Activated T-helper 17 cell treated with anti-CD3 and anti-CD28 coated beads, Interleukin-2, amount 50 U/mL, for 72 hours (primary cell): ENCODE measurements around the gene MARK4. TPM values are rescaled to one million over a fixed set of nuclear protein-coding genes. Genes with fewer than 3 reads are reported as not detected.
A peak's percentile ranks its signal among the peaks of the same experiment; 100 is the strongest.

Experiments
- ATAC-seq: fragments of 150-1000 bp; cut with Tn5 transposase; replicated peaks from 2 replicates; pipeline ENCODE4 v1.10.0; 2021; ENCODE audit warnings: mild to moderate bottlenecking, moderate library complexity
- H3K27ac Mint-ChIP-seq: one replicate; pipeline ENCODE4 v1.8.0; 2022; ENCODE audit warnings: mixed read lengths
- H3K27me3 Mint-ChIP-seq: one replicate; pipeline ENCODE4 v1.8.0; 2022; ENCODE audit warnings: mixed read lengths
- H3K36me3 Mint-ChIP-seq: one replicate; pipeline ENCODE4 v1.8.0; 2022; ENCODE audit warnings: low read depth, mild to moderate bottlenecking, mixed read lengths
- H3K4me1 Mint-ChIP-seq: one replicate; pipeline ENCODE4 v1.8.0; 2022; ENCODE audit warnings: mixed read lengths
- H3K4me3 Mint-ChIP-seq: one replicate; pipeline ENCODE4 v1.8.0; 2022; ENCODE audit warnings: mild to moderate bottlenecking, mixed read lengths
- H3K9me3 Mint-ChIP-seq: one replicate; pipeline ENCODE4 v1.8.0; 2022; ENCODE audit warnings: mixed read lengths
- total RNA-seq, 2 donors: library from RNA; stranded (reverse); gene quantifications; one replicate each; pipeline ENCODE4 v1.2.3, GENCODE V29; 2022

The MARK4 gene
- total RNA-seq, 2 donors from 2014 or later, result 21.8 to 26.6 TPM

GRCh38 chr19:45340899-45341453 lies 89.9 kb downstream of the MARK4 start:
- peak; percentile 7 for ATAC-seq
- no peak overlapping the region for H3K4me3 Mint-ChIP-seq

GRCh38 chr19:45342911-45343310 lies 91.8 kb downstream of the MARK4 start:
- H3K36me3 Mint-ChIP-seq, result no peaks in the 10 kb centered on the region
- H3K4me3 Mint-ChIP-seq, result no peak overlapping the region
- H3K27me3 Mint-ChIP-seq, result peaks cover 27% of the 10 kb centered on the region
- H3K9me3 Mint-ChIP-seq, result no peaks in the 10 kb centered on the region
- no peak for ATAC-seq
- H3K4me1 Mint-ChIP-seq, result no peaks in the 10 kb centered on the region
- no peak overlapping the region for H3K27ac Mint-ChIP-seq

More at GRCh38 chr19:45340899-45341453, 89.9 kb downstream of the MARK4 start:
- H3K36me3 Mint-ChIP-seq, result no peaks in the 10 kb centered on the region
- no peak overlapping the region for H3K27ac Mint-ChIP-seq
- H3K4me1 Mint-ChIP-seq, result no peaks in the 10 kb centered on the region
- peaks cover 26% of the 10 kb centered on the region for H3K27me3 Mint-ChIP-seq
- H3K9me3 Mint-ChIP-seq, result no peaks in the 10 kb centered on the region

GRCh38 chr19:45344621-45345505 lies 93.8 kb downstream of the MARK4 start:
- no peak overlapping the region for H3K27ac Mint-ChIP-seq
- no peak overlapping the region for H3K4me3 Mint-ChIP-seq
- H3K36me3 Mint-ChIP-seq, result no peaks in the 10 kb centered on the region
- H3K27me3 Mint-ChIP-seq, result peaks cover 23% of the 10 kb centered on the region
- H3K9me3 Mint-ChIP-seq, result no peaks in the 10 kb centered on the region
- no peaks in the 10 kb centered on the region for H3K4me1 Mint-ChIP-seq
- no peak for ATAC-seq

- Mint-ChIP-seq H3K9me3 (no peaks in the 10 kb centered on the region), H3K36me3 (no peaks in the 10 kb centered on the region), H3K4me1 (no peaks in the 10 kb centered on the region), H3K4me3 (no peak overlapping the region), H3K27me3 (peaks cover 18% of the 10 kb centered on the region), H3K27ac (no peak overlapping the region)
- ATAC-seq, result no peak
Observed at GRCh38 chr19:45345506-45345860, 94.4 kb downstream of the MARK4 start.

- Mint-ChIP-seq H3K36me3 (no peaks in the 10 kb centered on the region), H3K9me3 (no peaks in the 10 kb centered on the region), H3K27ac (no peak overlapping the region), H3K4me1 (no peaks in the 10 kb centered on the region), H3K27me3 (peaks cover 18% of the 10 kb centered on the region), H3K4me3 (no peak overlapping the region)
- ATAC-seq, result no peak
Observed at GRCh38 chr19:45346449-45346848, 95.4 kb downstream of the MARK4 start.

- no peaks in the 10 kb centered on the region for H3K36me3 Mint-ChIP-seq
- no peaks in the 10 kb centered on the region for H3K9me3 Mint-ChIP-seq
- H3K27me3 Mint-ChIP-seq, result peaks cover 18% of the 10 kb centered on the region
- no peaks in the 10 kb centered on the region for H3K4me1 Mint-ChIP-seq
- no peak overlapping the region for H3K27ac Mint-ChIP-seq
- no peak overlapping the region for H3K4me3 Mint-ChIP-seq
- no peak for ATAC-seq
Observed at GRCh38 chr19:45347570-45348366, 96.7 kb downstream of the MARK4 start.

- Mint-ChIP-seq H3K4me3 (no peak overlapping the region), H3K27me3 (peaks cover 16% of the 10 kb centered on the region), H3K36me3 (no peaks in the 10 kb centered on the region), H3K27ac (no peak overlapping the region), H3K9me3 (no peaks in the 10 kb centered on the region), H3K4me1 (no peaks in the 10 kb centered on the region)
- ATAC-seq, result no peak
Observed at GRCh38 chr19:45348367-45349125, 97.5 kb downstream of the MARK4 start.

- no peaks in the 10 kb centered on the region for H3K9me3 Mint-ChIP-seq
- H3K4me3 Mint-ChIP-seq, result no peak overlapping the region
- H3K27ac Mint-ChIP-seq, result no peak overlapping the region
- no peak for ATAC-seq
- no peaks in the 10 kb centered on the region for H3K4me1 Mint-ChIP-seq
- H3K27me3 Mint-ChIP-seq, result peaks cover 14% of the 10 kb centered on the region
- no peaks in the 10 kb centered on the region for H3K36me3 Mint-ChIP-seq
Observed at GRCh38 chr19:45349126-45349415, 98.0 kb downstream of the MARK4 start.

- Mint-ChIP-seq H3K27me3 (peaks cover 11% of the 10 kb centered on the region), H3K4me1 (no peaks in the 10 kb centered on the region), H3K4me3 (no peak overlapping the region), H3K36me3 (no peaks in the 10 kb centered on the region), H3K9me3 (no peaks in the 10 kb centered on the region), H3K27ac (no peak overlapping the region)
- ATAC-seq, result no peak
Observed at GRCh38 chr19:45349430-45349941, 98.4 kb downstream of the MARK4 start.

GRCh38 chr19:45350477-45351058 lies 99.5 kb downstream of the MARK4 start:
- ATAC-seq, result no peak
- no peak overlapping the region for H3K27ac Mint-ChIP-seq
- H3K9me3 Mint-ChIP-seq, result no peaks in the 10 kb centered on the region
- no peaks in the 10 kb centered on the region for H3K4me1 Mint-ChIP-seq
- peaks cover 6% of the 10 kb centered on the region for H3K27me3 Mint-ChIP-seq
- no peak overlapping the region for H3K4me3 Mint-ChIP-seq
- H3K36me3 Mint-ChIP-seq, result no peaks in the 10 kb centered on the region

GRCh38 chr19:45351401-45351952 lies 100.4 kb downstream of the MARK4 start:
- Mint-ChIP-seq H3K9me3 (no peaks in the 10 kb centered on the region), H3K4me3 (no peak overlapping the region), H3K36me3 (no peaks in the 10 kb centered on the region), H3K27me3 (no peaks in the 10 kb centered on the region), H3K4me1 (no peaks in the 10 kb centered on the region), H3K27ac (no peak overlapping the region)
- ATAC-seq, result no peak

- Mint-ChIP-seq H3K36me3 (no peaks in the 10 kb centered on the region), H3K27ac (no peak overlapping the region), H3K27me3 (no peaks in the 10 kb centered on the region), H3K4me1 (no peaks in the 10 kb centered on the region), H3K9me3 (no peaks in the 10 kb centered on the region), H3K4me3 (no peak overlapping the region)
- ATAC-seq, result no peak
Observed at GRCh38 chr19:45352062-45352461, 101.0 kb downstream of the MARK4 start.

- H3K9me3 Mint-ChIP-seq, result no peaks in the 10 kb centered on the region
Observed at GRCh38 chr19:45352471-45352870, 101.4 kb downstream of the MARK4 start.

More at GRCh38 chr19:45352471-45352870, 101.4 kb downstream of the MARK4 start:
- no peak for ATAC-seq
- Mint-ChIP-seq H3K36me3 (no peaks in the 10 kb centered on the region), H3K4me3 (no peak overlapping the region), H3K27me3 (no peaks in the 10 kb centered on the region), H3K4me1 (no peaks in the 10 kb centered on the region), H3K27ac (no peak overlapping the region)
